T-helper 17 cell (primary cell): ENCODE results near the gene ABL2. TPM values are rescaled to one million over a fixed set of nuclear protein-coding genes. Genes with fewer than 3 reads are reported as not detected.
"Not testable (repeated sequence)": the region's sequence is repeated elsewhere in the genome, so short reads cannot be mapped to it uniquely, and the experiment has no call there.

Experiments
- ATAC-seq: fragments of 150-1000 bp; cut with Tn5 transposase; 2 replicates; pipeline ENCODE4 v1.10.0; 2021; ENCODE audit warnings: mild to moderate bottlenecking, moderate library complexity
- DNase-seq, 3 donors: peaks; one replicate each; pipeline versions ENCODE4 v3.0.0 to v3.0.0-alpha.2; 2020 to 2021
- H3K9me3 ChIP-seq: one replicate; pipeline ENCODE4 v1.7.0; 2013; ENCODE audit warnings: low read length, mild to moderate bottlenecking; ENCODE audit not compliant: control insufficient read depth, poor library complexity, severe bottlenecking
- H3K27ac Mint-ChIP-seq: one replicate; pipeline ENCODE4 v1.8.0; 2022; ENCODE audit warnings: mild to moderate bottlenecking, moderate library complexity, mixed read lengths
- H3K27me3 Mint-ChIP-seq: one replicate; pipeline ENCODE4 v1.8.0; 2022; ENCODE audit warnings: mixed read lengths
- H3K36me3 Mint-ChIP-seq: one replicate; pipeline ENCODE4 v1.8.0; 2022; ENCODE audit warnings: low read depth, mixed read lengths
- H3K4me1 Mint-ChIP-seq: one replicate; pipeline ENCODE4 v1.8.0; 2022; ENCODE audit warnings: mild to moderate bottlenecking, mixed read lengths
- H3K4me3 Mint-ChIP-seq: one replicate; pipeline ENCODE4 v1.8.0; 2022; ENCODE audit warnings: mild to moderate bottlenecking, moderate library complexity, mixed read lengths
- total RNA-seq, 4 donors: library from RNA in 2 of 4; stranded (reverse) in 2 of 4; gene quantifications; one replicate each; pipeline ENCODE4 v1.2.3 and lab custom pipeline; 2022 to 2026

The ABL2 gene
- total RNA-seq, 2 donors from 2014 or later, result 12.5 to 15.3 TPM

DNA sequence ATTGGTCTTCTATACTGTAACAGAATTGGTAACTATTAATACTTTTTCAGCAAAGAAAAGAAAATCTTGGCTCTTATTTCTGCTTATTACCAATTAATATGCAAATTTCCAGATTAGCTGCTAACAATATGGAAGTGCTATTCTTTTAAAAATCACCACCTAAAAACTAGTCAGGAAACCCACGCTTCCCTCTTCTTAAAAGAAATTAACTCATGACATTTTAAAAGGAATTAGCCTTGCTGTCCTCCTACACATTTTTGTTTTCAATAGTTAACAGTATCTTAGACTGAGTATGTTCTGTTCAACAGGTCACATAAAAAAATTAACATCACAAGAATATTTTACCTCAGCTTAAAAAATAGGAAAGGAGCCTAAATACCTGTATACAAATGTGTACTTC lies 27.3 kb downstream of the ABL2 start:
- ATAC-seq, result no peak
- H3K4me3 Mint-ChIP-seq, result no peak overlapping the region
- H3K36me3 Mint-ChIP-seq, result no peaks in the 10 kb centered on the region
- no peaks in the 10 kb centered on the region for H3K9me3 ChIP-seq
- DNase-seq, result no peak
- peaks cover 22% of the 10 kb centered on the region for H3K4me1 Mint-ChIP-seq
- H3K27me3 Mint-ChIP-seq, result no peaks in the 10 kb centered on the region
- H3K27ac Mint-ChIP-seq, result no peak overlapping the region

DNA sequence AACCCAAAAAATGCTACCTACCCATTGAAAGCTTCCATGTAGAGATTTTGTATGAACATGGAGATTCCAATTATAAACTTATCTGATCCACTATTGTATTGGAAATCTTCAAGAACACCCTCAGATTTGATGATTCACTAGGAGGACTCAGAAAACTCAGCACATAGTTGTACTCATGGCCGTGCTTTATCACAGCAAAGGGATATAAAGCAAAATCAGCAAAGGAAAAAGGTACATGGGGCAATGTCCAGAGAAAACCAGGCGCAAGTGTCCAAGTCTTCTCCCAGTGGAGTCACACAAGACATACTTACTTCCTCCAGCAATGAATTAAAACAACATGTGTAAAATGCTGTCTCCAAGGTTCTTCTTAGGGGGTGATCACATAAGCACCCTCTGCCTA lies 28.9 kb downstream of the ABL2 start:
- peaks cover 18% of the 10 kb centered on the region for H3K4me1 Mint-ChIP-seq
- no peak for ATAC-seq
- no peaks in the 10 kb centered on the region for H3K27me3 Mint-ChIP-seq
- no peaks in the 10 kb centered on the region for H3K36me3 Mint-ChIP-seq
- H3K27ac Mint-ChIP-seq, result no peak overlapping the region
- no peak for DNase-seq
- no peak overlapping the region for H3K4me3 Mint-ChIP-seq
- H3K9me3 ChIP-seq, result no peaks in the 10 kb centered on the region

DNA sequence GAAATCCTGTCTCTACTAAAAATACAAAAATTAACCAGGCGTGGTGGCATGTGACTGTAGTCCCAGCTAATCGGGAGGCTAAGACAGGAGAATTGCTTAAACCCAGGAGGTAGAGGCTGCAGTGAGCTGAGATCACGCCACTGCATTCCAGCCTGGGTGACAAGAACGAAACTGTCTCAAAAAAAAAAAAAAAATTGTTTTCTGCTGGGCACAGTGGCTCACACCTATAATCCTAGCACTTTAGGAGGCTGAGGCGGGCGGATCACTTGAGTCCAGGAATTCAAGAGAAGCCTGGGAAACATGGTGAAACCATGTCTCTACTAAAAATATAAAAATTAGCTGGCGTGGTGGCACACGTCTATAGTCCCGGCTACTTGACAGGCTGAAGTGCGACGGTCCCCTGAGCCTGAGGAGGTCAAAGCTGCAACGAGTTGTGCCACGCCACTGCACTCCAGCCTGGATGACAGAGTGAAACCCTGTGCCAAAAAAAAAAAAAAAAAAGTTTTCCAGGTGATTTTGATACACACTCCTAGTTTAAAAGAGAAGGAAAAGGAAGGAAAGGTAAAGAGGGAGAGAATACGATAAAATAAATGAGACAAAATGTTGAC lies 31.7 kb downstream of the ABL2 start:
- H3K36me3 Mint-ChIP-seq, result peaks cover 2% of the 10 kb centered on the region
- no peaks in the 10 kb centered on the region for H3K9me3 ChIP-seq
- DNase-seq, result no peak
- H3K4me3 Mint-ChIP-seq, result no peak overlapping the region
- H3K27ac Mint-ChIP-seq, result no peak overlapping the region
- H3K4me1 Mint-ChIP-seq, result peaks cover 21% of the 10 kb centered on the region
- H3K27me3 Mint-ChIP-seq, result no peaks in the 10 kb centered on the region
- no peak for ATAC-seq

DNA sequence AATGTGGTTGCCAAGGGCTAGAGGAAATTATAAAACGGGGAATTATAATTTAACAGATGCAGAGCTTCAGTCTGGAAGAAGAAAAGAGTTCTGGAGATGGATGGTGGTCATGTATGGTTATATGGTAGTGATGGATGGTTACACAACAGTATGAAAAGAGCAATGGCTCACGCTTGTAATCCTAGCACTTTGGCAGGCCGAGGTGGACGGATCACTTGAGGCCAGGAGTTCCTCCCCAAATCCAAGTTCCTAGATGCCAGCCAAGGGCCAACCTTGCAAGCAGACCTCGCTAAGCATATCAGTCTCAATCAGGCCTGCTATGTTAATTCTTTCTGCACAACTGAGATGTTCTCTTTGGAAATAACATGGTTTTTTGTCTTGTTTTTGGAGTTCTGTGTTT lies 33.6 kb downstream of the ABL2 start:
- H3K36me3 Mint-ChIP-seq, H3K27ac Mint-ChIP-seq, H3K27me3 Mint-ChIP-seq, ATAC-seq, H3K9me3 ChIP-seq, DNase-seq, H3K4me3 Mint-ChIP-seq: not testable (repeated sequence)
- H3K4me1 Mint-ChIP-seq, result peaks cover 24% of the 10 kb centered on the region

DNA sequence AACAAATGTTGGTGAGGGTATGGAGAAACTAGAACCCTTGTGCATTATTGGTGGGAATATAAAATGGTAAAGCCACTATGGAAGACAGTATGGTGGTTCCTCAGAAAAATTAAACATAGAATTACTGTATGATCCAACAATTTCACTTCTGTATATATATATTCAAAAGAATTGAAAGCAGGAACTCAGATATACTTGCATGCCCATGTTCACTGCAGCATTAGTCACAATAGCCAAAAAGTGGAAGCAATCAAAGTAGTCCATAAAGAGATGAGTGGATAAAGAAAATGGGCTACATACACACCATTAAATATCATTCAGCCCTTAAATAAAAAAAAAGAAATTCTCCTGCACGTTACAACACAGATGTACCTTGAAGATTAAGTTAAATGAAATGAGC lies 34.1 kb downstream of the ABL2 start:
- Mint-ChIP-seq H3K36me3 (peaks cover 2% of the 10 kb centered on the region), H3K27me3 (no peaks in the 10 kb centered on the region), H3K27ac (no peak overlapping the region), H3K4me3 (no peak overlapping the region), H3K4me1 (peaks cover 24% of the 10 kb centered on the region)
- no peaks in the 10 kb centered on the region for H3K9me3 ChIP-seq
- no peak for DNase-seq
- no peak for ATAC-seq

DNA sequence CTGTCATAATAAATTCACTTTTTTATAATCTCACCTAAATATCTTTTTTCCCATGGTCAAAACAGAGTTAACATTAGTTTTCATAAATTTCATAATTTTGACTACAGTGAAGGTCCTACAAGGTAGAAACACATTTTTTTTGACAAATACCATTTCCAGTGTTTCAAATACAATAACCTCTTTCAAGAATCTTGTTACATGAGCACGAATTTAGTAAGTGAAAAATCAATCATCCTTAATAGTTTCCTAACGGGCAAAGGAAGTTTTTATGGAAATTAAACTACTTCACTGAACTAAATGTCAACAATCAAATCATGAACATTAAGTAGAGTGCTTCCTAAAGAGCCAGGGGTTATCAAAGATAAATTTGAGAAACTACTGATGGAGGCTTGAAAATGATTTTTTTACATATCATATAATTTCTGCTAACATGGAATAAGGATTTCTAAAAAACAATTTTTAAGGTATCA lies 35.4 kb downstream of the ABL2 start:
- Mint-ChIP-seq H3K27me3 (no peaks in the 10 kb centered on the region), H3K27ac (no peak overlapping the region), H3K4me1 (peaks cover 26% of the 10 kb centered on the region), H3K36me3 (peaks cover 2% of the 10 kb centered on the region), H3K4me3 (no peak overlapping the region)
- ATAC-seq (no peak), DNase-seq (no peak)
- no peaks in the 10 kb centered on the region for H3K9me3 ChIP-seq

- peaks cover 2% of the 10 kb centered on the region for H3K36me3 Mint-ChIP-seq
- no peak overlapping the region for H3K4me3 Mint-ChIP-seq
- ATAC-seq (no peak), DNase-seq (no peak)
- peaks cover 31% of the 10 kb centered on the region for H3K4me1 Mint-ChIP-seq
- H3K27me3 Mint-ChIP-seq, result no peaks in the 10 kb centered on the region
- no peak overlapping the region for H3K27ac Mint-ChIP-seq
- H3K9me3 ChIP-seq, result no peaks in the 10 kb centered on the region
Observed at GRCh38 chr1:179190861-179191260, 38.6 kb downstream of the ABL2 start.

- H3K9me3 ChIP-seq, result no peaks in the 10 kb centered on the region
- H3K4me1 Mint-ChIP-seq, result peaks cover 29% of the 10 kb centered on the region
- no peak overlapping the region for H3K27ac Mint-ChIP-seq
- H3K27me3 Mint-ChIP-seq, result no peaks in the 10 kb centered on the region
- H3K36me3 Mint-ChIP-seq, result peaks cover 3% of the 10 kb centered on the region
- ATAC-seq (no peak), DNase-seq (no peak)
- H3K4me3 Mint-ChIP-seq, result no peak overlapping the region
Observed at GRCh38 chr1:179187735-179188471, 41.6 kb downstream of the ABL2 start.

- Mint-ChIP-seq H3K4me1 (peaks cover 29% of the 10 kb centered on the region), H3K27ac (no peak overlapping the region), H3K4me3 (no peak overlapping the region), H3K27me3 (no peaks in the 10 kb centered on the region), H3K36me3 (peaks cover 3% of the 10 kb centered on the region)
- ATAC-seq, result no peak
- no peaks in the 10 kb centered on the region for H3K9me3 ChIP-seq
- DNase-seq, result no peak
Observed at GRCh38 chr1:179187043-179187442, 42.4 kb downstream of the ABL2 start.

DNA sequence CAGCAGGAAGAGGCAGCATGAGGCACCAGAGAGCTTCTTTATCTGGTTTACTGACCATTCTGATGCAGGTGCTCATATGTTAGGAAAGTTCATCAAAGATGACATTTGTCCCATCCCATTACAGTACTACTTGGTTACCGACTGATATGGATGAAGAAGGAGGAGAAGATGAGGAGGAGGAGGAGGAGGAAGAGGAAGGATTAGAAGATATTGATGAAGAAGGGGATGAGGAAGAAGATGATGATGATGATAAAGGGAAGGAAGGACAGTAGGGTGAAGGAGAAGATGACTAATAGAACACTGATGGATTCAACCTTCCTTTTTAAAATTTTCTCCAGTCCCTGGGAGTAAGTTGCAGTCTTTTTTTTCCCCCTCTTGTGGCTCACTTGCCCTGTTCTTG lies 45.1 kb downstream of the ABL2 start:
- H3K4me3 Mint-ChIP-seq, result no peak overlapping the region
- H3K9me3 ChIP-seq, result no peaks in the 10 kb centered on the region
- H3K27ac Mint-ChIP-seq, result no peak overlapping the region
- no peaks in the 10 kb centered on the region for H3K27me3 Mint-ChIP-seq
- H3K4me1 Mint-ChIP-seq, result peaks cover 24% of the 10 kb centered on the region
- ATAC-seq, result no peak
- peaks cover 3% of the 10 kb centered on the region for H3K36me3 Mint-ChIP-seq
- no peak for DNase-seq

DNA sequence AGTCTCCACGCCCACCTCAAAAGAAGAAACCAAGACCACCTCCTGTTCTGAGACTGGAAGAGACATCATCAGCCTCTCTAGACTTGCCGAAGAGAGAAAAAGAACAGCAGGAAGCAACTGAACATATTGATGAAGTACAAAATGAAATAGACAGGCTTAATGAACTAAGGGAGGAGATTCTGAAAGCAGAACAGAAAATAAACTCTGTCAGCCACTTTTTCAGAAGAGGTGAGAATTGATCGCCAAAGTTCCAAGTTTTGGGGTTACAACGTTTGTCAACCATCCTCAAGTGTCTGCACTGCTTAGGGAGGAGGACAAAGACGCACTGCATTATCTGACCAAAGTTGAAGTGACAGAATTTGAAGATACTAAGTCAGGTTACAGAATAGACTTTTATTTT lies 45.6 kb downstream of the ABL2 start:
- no peaks in the 10 kb centered on the region for H3K9me3 ChIP-seq
- H3K36me3 Mint-ChIP-seq, result peaks cover 3% of the 10 kb centered on the region
- ATAC-seq (no peak), DNase-seq (no peak)
- no peak overlapping the region for H3K27ac Mint-ChIP-seq
- peaks cover 22% of the 10 kb centered on the region for H3K4me1 Mint-ChIP-seq
- no peak overlapping the region for H3K4me3 Mint-ChIP-seq
- H3K27me3 Mint-ChIP-seq, result no peaks in the 10 kb centered on the region

DNA sequence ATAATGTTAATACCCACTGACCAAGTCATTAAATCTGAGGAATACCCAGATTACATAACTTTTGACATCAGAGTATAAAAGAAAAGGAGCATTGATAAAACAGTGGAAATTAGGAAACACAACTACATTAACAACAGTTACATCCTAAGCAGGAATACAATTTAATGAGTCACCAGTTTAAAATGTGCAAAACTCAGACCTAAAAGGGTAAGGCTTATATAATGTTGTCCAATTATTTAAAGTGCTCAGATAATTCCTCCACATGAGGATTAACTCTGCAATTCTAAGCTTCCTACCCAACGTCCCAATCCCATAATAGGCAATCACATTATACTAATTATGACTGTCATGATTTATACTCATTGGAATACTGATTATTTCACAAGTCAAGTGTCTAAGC lies 50.5 kb downstream of the ABL2 start:
- H3K27ac Mint-ChIP-seq, result no peak overlapping the region
- ATAC-seq (no peak), DNase-seq (no peak)
- H3K9me3 ChIP-seq, result no peaks in the 10 kb centered on the region
- no peak overlapping the region for H3K4me3 Mint-ChIP-seq
- peaks cover 12% of the 10 kb centered on the region for H3K4me1 Mint-ChIP-seq
- no peaks in the 10 kb centered on the region for H3K27me3 Mint-ChIP-seq
- H3K36me3 Mint-ChIP-seq, result no peaks in the 10 kb centered on the region

- DNase-seq, result no peak
- H3K9me3 ChIP-seq, result no peaks in the 10 kb centered on the region
- H3K27me3 Mint-ChIP-seq, result no peaks in the 10 kb centered on the region
- ATAC-seq, result no peak
- peaks cover 10% of the 10 kb centered on the region for H3K4me1 Mint-ChIP-seq
- no peak overlapping the region for H3K4me3 Mint-ChIP-seq
- H3K36me3 Mint-ChIP-seq, result no peaks in the 10 kb centered on the region
- H3K27ac Mint-ChIP-seq, result no peak overlapping the region
Observed at GRCh38 chr1:179178183-179178582, 51.3 kb downstream of the ABL2 start.

DNA sequence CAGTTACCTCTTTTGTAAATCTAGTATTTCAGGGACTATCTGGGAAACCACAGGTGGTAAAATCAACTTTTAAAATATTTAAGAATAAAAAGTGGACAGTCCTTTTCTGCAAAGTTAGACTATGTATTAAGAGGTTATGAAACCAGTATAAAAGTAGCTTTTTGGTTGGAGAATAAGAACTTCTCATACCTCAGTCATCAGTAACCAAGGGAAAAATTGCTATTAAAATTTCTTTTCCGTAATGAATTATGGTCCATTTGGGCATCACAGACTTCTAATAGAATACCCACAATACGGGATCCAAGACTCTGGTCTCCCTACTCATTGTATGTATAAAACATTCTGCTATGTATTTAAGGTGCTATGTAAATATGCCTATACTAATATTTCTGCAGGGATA lies 51.9 kb downstream of the ABL2 start:
- no peaks in the 10 kb centered on the region for H3K27me3 Mint-ChIP-seq
- H3K36me3 Mint-ChIP-seq, result no peaks in the 10 kb centered on the region
- no peaks in the 10 kb centered on the region for H3K9me3 ChIP-seq
- peaks cover 10% of the 10 kb centered on the region for H3K4me1 Mint-ChIP-seq
- no peak overlapping the region for H3K4me3 Mint-ChIP-seq
- DNase-seq, result no peak
- H3K27ac Mint-ChIP-seq, result no peak overlapping the region
- no peak for ATAC-seq
